HG02588 (cell line): ENCODE measurements around the gene CDH24.
A peak's percentile ranks its signal among the peaks of the same experiment; 100 is the strongest.
"Not testable (repeated sequence)": the region's sequence is repeated elsewhere in the genome, so short reads cannot be mapped to it uniquely, and the experiment has no call there.

Source experiments
- ATAC-seq: cut with Tn5 transposase; IDR thresholded peaks from one replicate; pipeline ENCODE4 v1.9.1; 2021; ENCODE audit warnings: mild to moderate bottlenecking, moderate library complexity; ENCODE audit not compliant: unreplicated experiment

CDH24 gene

GRCh38 chr14:23021434-23021833 lies 35.9 kb downstream of the CDH24 start:
- ATAC-seq = no peak

- no peak for ATAC-seq
Observed at GRCh38 chr14:23020143-23021128, 36.9 kb downstream of the CDH24 start.

- ATAC-seq = no peak
Observed at GRCh38 chr14:23018107-23018506, 39.2 kb downstream of the CDH24 start.

GRCh38 chr14:23017091-23017490 lies 40.2 kb downstream of the CDH24 start:
- no peak for ATAC-seq

GRCh38 chr14:23015618-23016017 lies 41.7 kb downstream of the CDH24 start:
- ATAC-seq = no peak

GRCh38 chr14:23013749-23014054 lies 43.6 kb downstream of the CDH24 start:
- ATAC-seq = not testable (repeated sequence)

GRCh38 chr14:23013054-23013748 lies 44.1 kb downstream of the CDH24 start:
- no peak for ATAC-seq

- peak; percentile 42 for ATAC-seq
Observed at GRCh38 chr14:23009939-23010726, 47.2 kb downstream of the CDH24 start, which contains the start of gene C14orf93. C14orf93 (minus strand) TSS chr14:23010143; CDS start chr14:22999023, 11,120 bp downstream.

GRCh38 chr14:23009483-23009938 lies 47.8 kb downstream of the CDH24 start:
- no peak for ATAC-seq

- ATAC-seq = no peak
Observed at GRCh38 chr14:23008831-23009230, 48.5 kb downstream of the CDH24 start.

- ATAC-seq = peak; percentile 94
Observed at GRCh38 chr14:23006544-23007419, 50.5 kb downstream of the CDH24 start.

- no peak for ATAC-seq
Observed at GRCh38 chr14:23006188-23006534, 51.2 kb downstream of the CDH24 start.

- no peak for ATAC-seq
Observed at GRCh38 chr14:23005451-23006187, 51.7 kb downstream of the CDH24 start.

- not testable (repeated sequence) for ATAC-seq
Observed at GRCh38 chr14:23004274-23004673, 53.0 kb downstream of the CDH24 start.

GRCh38 chr14:23002592-23002991 lies 54.7 kb downstream of the CDH24 start:
- ATAC-seq = no peak

GRCh38 chr14:23000860-23001259 lies 56.5 kb downstream of the CDH24 start:
- no peak for ATAC-seq

- no peak for ATAC-seq
Observed at GRCh38 chr14:22998329-22999012, 58.8 kb downstream of the CDH24 start.

- no peak for ATAC-seq
Observed at GRCh38 chr14:22997676-22998323, 59.5 kb downstream of the CDH24 start.
